CD14-positive monocyte (primary cell): ENCODE data around the gene CREBBP. TPM values are rescaled to one million over a fixed set of nuclear protein-coding genes. Genes with fewer than 3 reads are reported as not detected.
"Not testable (repeated sequence)": the region's sequence is repeated elsewhere in the genome, so short reads cannot be mapped to it uniquely, and the experiment has no call there.

Experiments used
- DNase-seq, 3 donors: peaks; one replicate each; pipeline ENCODE4 v3.0.0-alpha.2; 2011 to 2022
- H2AFZ ChIP-seq: 2 replicates; pipeline ENCODE4 v1.6.0; 2012; ENCODE audit warnings: mild to moderate bottlenecking, low read depth, low read length, inconsistent platforms; ENCODE audit not compliant: insufficient read depth, poor library complexity, severe bottlenecking
- H3K27ac ChIP-seq, 2 donors: 1 replicate in 1 of 2; 2 replicates in 1 of 2; pipeline ENCODE4 v1.5.1; 2012 to 2013; ENCODE audit warnings: low read length in 2 of 2, control low read depth in 1 of 2, inconsistent platforms in 1 of 2, low read depth in 1 of 2, mild to moderate bottlenecking in 1 of 2
- H3K27me3 ChIP-seq, 2 donors: one replicate each; pipeline versions ENCODE4 v1.6.0 to v1.6.1; 2011 to 2013; ENCODE audit warnings: low read length in 2 of 2; ENCODE audit not compliant: control insufficient read depth in 2 of 2, insufficient read depth in 2 of 2
- H3K36me3 ChIP-seq, 2 donors: replicated peaks in 1 of 2; 1 replicate in 1 of 2; 2 replicates in 1 of 2; pipeline versions ENCODE4 v1.5.1 to v1.6.1; 2012 to 2013; ENCODE audit warnings: low read length in 2 of 2, control low read depth in 1 of 2, inconsistent platforms in 1 of 2, mild to moderate bottlenecking in 1 of 2; ENCODE audit not compliant: insufficient read depth in 2 of 2, control insufficient read depth in 1 of 2
- H3K4me1 ChIP-seq, 2 donors: 1 replicate in 1 of 2; 2 replicates in 1 of 2; pipeline versions ENCODE4 v1.5.1 to v1.6.1; 2012 to 2013; ENCODE audit warnings: low read length in 2 of 2, control low read depth in 1 of 2, inconsistent platforms in 1 of 2, mild to moderate bottlenecking in 1 of 2, moderate library complexity in 1 of 2; ENCODE audit not compliant: insufficient read depth in 2 of 2, control insufficient read depth in 1 of 2
- H3K4me2 ChIP-seq: replicated peaks from 2 replicates; pipeline ENCODE3; 2012; ENCODE audit warnings: low read length, moderate library complexity, mild to moderate bottlenecking; ENCODE audit not compliant: poor library complexity, severe bottlenecking; ENCODE audit errors: extremely low read depth
- H3K4me3 ChIP-seq, 3 experiments: fragments of 200-600 bp in 1 of 3; sonication (generic) in 1 of 3; replicated peaks in 1 of 3; 1 replicate in 2 of 3; 2 replicates in 1 of 3; pipeline ENCODE4 v1.5.1; 2011 to 2013; ENCODE audit warnings: low read length in 3 of 3, mild to moderate bottlenecking in 3 of 3, control low read depth in 2 of 3, low read depth in 2 of 3, inconsistent platforms in 1 of 3, moderate library complexity in 1 of 3
- H3K79me2 ChIP-seq: 2 replicates; pipeline ENCODE4 v1.6.0; 2012; ENCODE audit warnings: mild to moderate bottlenecking, control low read depth, inconsistent platforms, low read length, moderate library complexity; ENCODE audit not compliant: insufficient read depth
- H3K9ac ChIP-seq: 2 replicates; pipeline ENCODE4 v1.6.0; 2017; ENCODE audit warnings: low read length, mild to moderate bottlenecking; ENCODE audit not compliant: insufficient read depth, poor library complexity, severe bottlenecking
- H3K9me3 ChIP-seq, 2 donors: replicated peaks in 1 of 2; 1 replicate in 1 of 2; 2 replicates in 1 of 2; pipeline versions ENCODE4 v1.5.1 to v1.6.1; 2012 to 2013; ENCODE audit warnings: low read length in 2 of 2, control low read depth in 1 of 2; ENCODE audit not compliant: control insufficient read depth in 1 of 2, insufficient read depth in 1 of 2
- H4K20me1 ChIP-seq: 2 replicates; pipeline ENCODE4 v1.6.0; 2012; ENCODE audit warnings: mild to moderate bottlenecking, low read length, control low read depth, moderate library complexity; ENCODE audit not compliant: insufficient read depth
- H3K27ac Mint-ChIP-seq, 7 donors: one replicate each; pipeline ENCODE4 v1.8.0; 2020; ENCODE audit warnings: mild to moderate bottlenecking in 7 of 7, mixed read lengths in 7 of 7, moderate library complexity in 6 of 7, inconsistent platforms in 2 of 7
- H3K27me3 Mint-ChIP-seq, 3 donors: one replicate each; pipeline ENCODE4 v1.8.0; 2021 to 2022; ENCODE audit warnings: low read depth in 3 of 3, mild to moderate bottlenecking in 3 of 3, mixed read lengths in 3 of 3, moderate library complexity in 3 of 3, inconsistent platforms in 1 of 3
- H3K36me3 Mint-ChIP-seq, 2 donors: one replicate each; pipeline ENCODE4 v1.8.0; 2020; ENCODE audit warnings: mixed read lengths in 2 of 2, inconsistent platforms in 1 of 2, mild to moderate bottlenecking in 1 of 2
- H3K4me1 Mint-ChIP-seq: one replicate; pipeline ENCODE4 v1.8.0; 2020; ENCODE audit warnings: mild to moderate bottlenecking, mixed read lengths
- H3K4me3 Mint-ChIP-seq, 2 donors: one replicate each; pipeline ENCODE4 v1.8.0; 2020; ENCODE audit warnings: mild to moderate bottlenecking in 2 of 2, mixed read lengths in 2 of 2, moderate library complexity in 1 of 2
- H3K9me3 Mint-ChIP-seq, 7 donors: one replicate each; pipeline ENCODE4 v1.8.0; 2020 to 2022; ENCODE audit warnings: mixed read lengths in 7 of 7, mild to moderate bottlenecking in 6 of 7, moderate library complexity in 6 of 7, inconsistent platforms in 2 of 7
- CTCF ChIP-seq: fragments of 200-600 bp; IDR thresholded peaks from one replicate; pipeline ENCODE4 v1.8.0; 2022; ENCODE audit warnings: antibody characterized with exemption, mild to moderate bottlenecking
- WGBS: methylation state at CpG from one replicate; pipeline ENCODE4 v1.1.5; 2013; ENCODE audit warnings: missing lambda C conversion rate; ENCODE audit not compliant: insufficient coverage; 5-methylcytosine and 5-hydroxymethylcytosine counted together
- intact Hi-C, 2 donors: fragments of 100-400 bp; cut with micrococcal nuclease; formaldehyde crosslinking; loops; one replicate each; pipeline versions ENCODE4 v1.15.0 to v1.15.1; 2023
- polyA plus RNA-seq, 3 donors: library from polyadenylated mRNA; depleted of rRNA in 1 of 3; unstranded in 2 of 3; stranded (reverse) in 1 of 3; fragments of 300-500 nt in 2 of 3; fragments of >200 nt in 1 of 3; fragmentation: Illumina TruSeq in 2 of 3; gene quantifications; 1 replicate in 2 of 3; 2 replicates in 1 of 3; pipeline ENCODE4 v1.2.3, GENCODE V29; 2012 to 2021

The CREBBP gene
- polyA plus RNA-seq, 3 donors = 2.1 to 26.9 (median 6.2) TPM

- Mint-ChIP-seq H3K36me3 (no peaks in the 10 kb centered on the region), H3K27me3 (peaks cover 9 to 13% (median 11%) of the 10 kb centered on the region in 3 donors), H3K4me3 (no peak overlapping the region), H3K27ac (no peak overlapping the region), H3K9me3 (peaks cover 3 to 9% (median 6%) of the 10 kb centered on the region in 7 donors), H3K4me1 (peaks cover 3% of the 10 kb centered on the region)
- H4K20me1 ChIP-seq = no peaks in the 10 kb centered on the region
- no peak overlapping the region for H3K27ac ChIP-seq
- DNase-seq = no peak
- H3K9ac ChIP-seq = no peak overlapping the region
- intact Hi-C loops = no loop called here
- no peak overlapping the region for H3K4me3 ChIP-seq
- H3K79me2 ChIP-seq = no peaks in the 10 kb centered on the region
- H3K27me3 ChIP-seq = no peaks in the 10 kb centered on the region
- H3K4me2 ChIP-seq = no peak overlapping the region
- 98% methylated on average over 8 of the region's 12 CpGs for WGBS
- no peak for TF ChIP-seq CTCF
- no peaks in the 10 kb centered on the region for H3K36me3 ChIP-seq
- peaks cover 0 to 7% of the 10 kb centered on the region in 2 donors for H3K9me3 ChIP-seq
- no peaks in the 10 kb centered on the region for H3K4me1 ChIP-seq
- no peak overlapping the region for H2AFZ ChIP-seq
Observed at GRCh38 chr16:3912373-3912772, 31.9 kb upstream of the CREBBP start.

GRCh38 chr16:3911741-3912140 lies 31.2 kb upstream of the CREBBP start:
- H3K27me3 ChIP-seq, H3K79me2 ChIP-seq, H3K27ac Mint-ChIP-seq, H3K9me3 Mint-ChIP-seq, H3K4me2 ChIP-seq, H3K9ac ChIP-seq, H3K9me3 ChIP-seq, H3K4me3 Mint-ChIP-seq, H3K36me3 Mint-ChIP-seq, intact Hi-C loops, H2AFZ ChIP-seq, H3K4me3 ChIP-seq, H3K27ac ChIP-seq, H3K4me1 ChIP-seq, H4K20me1 ChIP-seq, H3K4me1 Mint-ChIP-seq, H3K36me3 ChIP-seq, DNase-seq: not testable (repeated sequence)
- peaks cover 10 to 17% (median 11%) of the 10 kb centered on the region in 3 donors for H3K27me3 Mint-ChIP-seq
- 100% methylated on average over 3 of the region's 6 CpGs for WGBS
